Medulla oblongata (tissue), 1 donor: ENCODE measurements around the gene ATP11B.
"Not testable (repeated sequence)": the region's sequence is repeated elsewhere in the genome, so short reads cannot be mapped to it uniquely, and the experiment has no call there.

Experiments
- DNase-seq: peaks from one replicate; pipeline ENCODE4 v3.0.0-alpha.2; 2015; ENCODE audit errors: extremely low spot score

Gene ATP11B

DNA sequence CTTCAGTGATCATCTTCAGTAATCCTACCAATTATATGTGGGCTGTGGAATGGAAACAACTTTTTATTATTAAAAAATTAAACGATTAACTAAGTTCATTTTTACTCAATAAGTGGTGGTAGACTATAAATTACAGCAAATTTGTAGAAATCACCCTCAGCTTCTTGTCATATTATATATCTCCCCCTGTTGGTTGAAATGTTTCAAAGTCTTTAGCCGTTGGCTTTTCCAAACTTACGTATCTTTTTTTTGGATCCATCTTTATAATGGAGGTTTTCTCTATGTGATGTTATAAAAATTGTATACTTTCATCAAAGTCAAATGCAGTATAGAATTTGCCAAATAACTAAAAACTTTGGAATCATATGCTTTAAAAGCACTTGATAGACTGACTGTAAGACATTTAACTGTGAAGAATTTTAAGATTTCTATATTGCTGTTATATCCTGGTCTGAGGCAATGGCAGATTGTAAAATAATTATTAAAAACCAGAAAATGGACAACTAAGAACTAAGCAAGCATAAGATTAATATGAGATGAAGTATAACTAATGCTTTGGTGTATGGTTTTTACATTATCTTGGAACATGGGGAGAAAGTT is 44.7 kb downstream of the ATP11B start:
- no peak for DNase-seq

DNA sequence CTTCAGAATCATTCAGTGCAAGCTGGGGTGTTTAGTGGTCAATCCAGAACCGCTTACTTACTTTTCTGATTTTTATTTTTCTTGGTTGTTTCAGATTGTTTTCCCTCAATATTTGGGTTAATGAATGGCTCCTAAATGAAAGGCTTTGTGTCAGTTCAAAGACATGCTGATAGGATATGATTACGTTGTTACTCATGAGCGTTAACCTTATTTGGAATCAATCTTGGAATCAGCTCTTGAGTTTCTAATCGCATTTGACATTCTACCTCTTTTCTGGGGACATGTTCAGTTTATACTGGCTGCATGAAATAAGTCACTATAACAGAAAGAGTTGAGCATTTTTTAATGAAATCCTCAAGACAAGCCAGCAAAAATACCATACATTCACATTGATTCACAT is 50.2 kb downstream of the ATP11B start:
- DNase-seq = no peak

- no peak for DNase-seq
These were observed 55.6 kb downstream of the ATP11B start for GRCh38 chr3:182848906-182849305.

DNA sequence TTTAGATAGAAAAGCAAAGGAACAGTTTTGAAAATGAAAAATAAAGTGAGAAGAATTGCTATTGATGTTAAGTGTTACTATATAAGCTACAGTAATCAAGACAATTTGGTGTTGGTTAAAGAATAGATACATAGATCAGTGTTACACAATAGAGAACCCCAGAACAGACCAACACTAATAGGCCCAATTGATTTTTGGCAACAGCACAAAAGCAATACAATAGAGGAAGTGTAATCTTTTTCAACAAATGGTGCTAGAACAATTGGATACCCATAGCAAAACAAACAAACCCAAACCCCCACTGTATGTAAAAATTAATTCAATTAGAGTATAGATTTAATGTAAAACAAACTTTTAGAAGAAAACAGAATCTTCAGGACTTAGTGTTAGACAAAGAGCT is 61.8 kb downstream of the ATP11B start:
- DNase-seq = peak; percentile 12

DNA sequence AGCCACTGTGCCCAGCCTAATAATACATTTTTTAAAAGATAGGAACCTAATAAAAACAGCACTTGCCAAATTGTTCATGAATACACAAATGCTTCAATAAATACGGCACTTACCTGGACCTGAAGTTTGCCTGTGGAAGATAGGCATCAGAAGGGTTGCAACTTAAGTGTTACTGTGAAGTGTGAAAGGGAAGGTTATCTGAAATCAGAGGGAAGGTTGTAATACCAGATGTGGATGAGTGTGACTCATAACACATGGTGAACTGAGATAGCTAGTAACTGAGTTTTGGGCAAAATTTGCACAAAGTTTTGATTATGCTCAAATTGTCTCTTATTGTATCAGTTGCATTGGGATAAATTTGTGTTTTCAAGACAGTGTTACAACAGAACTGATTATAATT is 68.0 kb downstream of the ATP11B start:
- no peak for DNase-seq

GRCh38 chr3:182862159-182862860 is 69.0 kb downstream of the ATP11B start:
- DNase-seq = no peak

DNA sequence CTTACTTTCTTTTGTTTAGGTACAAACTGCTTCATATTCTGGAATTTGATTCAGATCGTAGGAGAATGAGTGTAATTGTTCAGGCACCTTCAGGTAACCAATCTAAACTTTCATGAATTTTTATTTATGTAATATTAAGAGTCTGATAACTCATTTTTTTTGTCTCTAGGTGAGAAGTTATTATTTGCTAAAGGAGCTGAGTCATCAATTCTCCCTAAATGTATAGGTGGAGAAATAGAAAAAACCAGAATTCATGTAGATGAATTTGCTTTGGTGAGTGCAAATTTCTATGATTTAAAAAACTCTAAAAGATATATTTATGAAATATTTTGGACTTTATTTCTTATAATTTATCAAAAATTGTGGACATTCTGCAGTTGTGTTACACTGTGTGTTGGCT is 75.8 kb downstream of the ATP11B start:
- DNase-seq = no peak

GRCh38 chr3:182870917-182871316 is 77.6 kb downstream of the ATP11B start:
- DNase-seq = not testable (repeated sequence)

GRCh38 chr3:182879031-182879611 is 85.8 kb downstream of the ATP11B start:
- DNase-seq = no peak

- DNase-seq = no peak
These were observed 93.2 kb downstream of the ATP11B start for GRCh38 chr3:182886497-182886896.

DNA sequence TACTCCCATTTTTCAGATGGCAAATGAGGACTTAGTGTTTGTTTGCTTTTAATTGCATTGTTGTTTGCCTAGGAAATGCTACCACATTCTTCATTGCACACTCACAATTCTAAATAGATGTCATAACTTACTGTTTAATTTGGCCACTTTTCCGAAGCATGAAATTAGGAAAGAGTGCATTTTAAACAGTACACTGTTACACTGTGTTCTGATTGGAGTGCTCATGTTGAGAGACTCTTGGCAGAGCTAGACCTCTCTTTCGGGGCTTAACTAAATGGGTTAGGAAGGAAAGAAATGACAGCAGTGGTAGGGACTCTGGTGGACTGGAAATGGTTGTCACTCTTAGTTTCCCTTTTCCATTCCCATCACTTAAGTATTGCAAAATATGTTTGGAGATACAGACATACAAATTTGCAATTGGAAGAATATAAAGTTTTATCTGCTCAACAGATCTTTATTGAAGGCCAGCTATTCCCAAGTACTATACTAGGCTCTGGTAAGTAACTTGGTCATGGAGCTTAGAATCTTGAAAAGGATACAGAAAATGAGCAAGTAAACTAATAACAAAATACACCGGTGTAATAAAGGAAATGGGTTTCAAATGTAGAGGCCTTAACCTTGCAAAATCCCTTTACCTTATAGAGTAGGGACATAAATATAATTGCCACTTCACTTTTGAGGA is 96.8 kb downstream of the ATP11B start:
- DNase-seq = no peak

- no peak for DNase-seq
These were observed 98.1 kb downstream of the ATP11B start for GRCh38 chr3:182891364-182891763.

GRCh38 chr3:182892226-182892625 is 98.9 kb downstream of the ATP11B start:
- no peak for DNase-seq

DNA sequence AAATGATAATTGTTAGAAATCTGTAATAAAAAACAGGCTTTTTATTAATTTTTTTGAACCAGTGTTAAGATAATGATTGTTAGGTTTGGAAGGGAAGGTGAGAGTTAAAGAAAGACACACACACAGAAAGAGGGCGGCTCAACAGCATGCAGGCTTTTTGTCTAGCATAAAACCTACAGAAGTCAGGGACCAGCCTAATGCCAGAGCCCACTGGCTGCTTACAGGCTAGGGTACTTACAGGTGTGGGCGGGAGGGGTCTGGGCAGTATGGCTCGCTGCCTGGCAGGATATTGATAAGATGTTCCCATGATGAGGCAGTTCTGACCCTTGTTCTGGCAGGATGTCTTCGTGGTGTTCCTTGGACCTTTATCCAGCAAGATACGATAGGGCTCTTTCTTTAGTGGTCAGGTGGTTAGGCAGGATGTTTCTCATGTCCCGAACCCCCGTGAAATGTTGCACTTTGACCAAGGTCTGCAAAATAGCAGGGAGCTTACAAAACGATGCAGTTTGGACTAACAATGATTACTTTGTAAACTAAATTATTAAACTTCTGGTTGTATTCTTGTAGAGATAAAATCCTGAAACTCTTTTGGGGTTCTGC is 102.3 kb downstream of the ATP11B start:
- DNase-seq = no peak

- DNase-seq = no peak
These were observed 103.2 kb downstream of the ATP11B start for GRCh38 chr3:182896553-182896952.

GRCh38 chr3:182902236-182902635 is 108.9 kb downstream of the ATP11B start:
- DNase-seq = peak; percentile 38

DNA sequence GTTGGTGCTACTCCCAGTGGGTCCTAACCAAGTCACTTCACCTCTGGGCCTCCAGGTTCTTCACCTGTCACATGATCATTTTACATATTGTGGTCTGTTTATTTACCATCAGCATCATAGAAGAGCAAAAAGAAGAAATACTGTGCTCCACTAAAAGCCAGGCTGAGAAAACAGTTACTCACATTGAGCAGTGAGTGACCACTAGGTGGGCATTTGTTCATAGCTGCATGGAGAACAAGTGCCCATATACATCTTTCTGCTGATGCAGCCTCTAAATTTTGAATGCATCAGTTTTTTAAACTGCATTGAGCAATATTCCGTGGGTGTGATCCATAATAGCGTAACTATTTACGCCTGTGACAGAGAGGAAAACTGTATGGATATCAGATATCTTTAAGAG is 110.9 kb downstream of the ATP11B start:
- DNase-seq = no peak

GRCh38 chr3:182905623-182906022 is 112.3 kb downstream of the ATP11B start:
- no peak for DNase-seq

DNA sequence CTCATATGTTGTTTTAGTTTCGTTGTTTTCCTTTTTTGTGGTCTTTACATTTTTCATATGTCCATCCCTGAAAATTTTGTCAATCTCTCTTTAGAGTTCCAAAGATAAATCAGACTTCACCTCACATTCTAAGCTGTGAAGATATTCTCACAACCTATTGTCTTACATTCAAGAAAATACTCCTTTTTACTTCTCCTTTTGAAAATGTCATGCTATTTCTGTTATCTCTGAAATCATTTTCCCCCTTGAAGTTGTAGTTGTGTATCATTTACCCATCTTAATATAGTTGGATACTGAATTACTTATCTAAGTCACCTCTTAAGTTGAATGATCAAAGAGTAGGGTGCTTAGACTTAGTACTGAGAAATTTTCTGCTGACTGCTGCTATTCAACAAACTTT is 112.7 kb downstream of the ATP11B start:
- no peak for DNase-seq

DNA sequence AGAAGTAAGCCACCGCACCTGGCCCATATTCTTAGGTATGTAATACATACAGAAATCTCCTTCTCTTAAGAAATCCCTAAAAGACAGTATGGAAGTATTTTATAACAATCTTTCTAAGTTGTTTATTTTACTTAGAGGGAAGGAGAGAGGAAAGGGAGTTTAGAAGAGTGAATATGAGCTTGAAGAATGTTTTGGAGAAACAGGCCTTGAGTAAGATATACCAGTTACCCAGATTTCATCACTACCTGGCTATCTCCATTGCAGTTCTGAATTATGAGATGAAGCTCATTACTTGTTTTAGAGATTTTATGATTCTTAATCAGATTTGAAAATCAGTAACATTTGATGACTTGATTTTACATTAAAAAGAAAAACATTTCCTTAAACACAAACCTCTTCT is 115.2 kb downstream of the ATP11B start:
- no peak for DNase-seq

- no peak for DNase-seq
These were observed 116.2 kb downstream of the ATP11B start for GRCh38 chr3:182909318-182910040.
